GM12864 (cell line): ENCODE results near the gene TRABD2B.

Experiments used
- DNase-seq: peaks from one replicate; pipeline ENCODE4 v3.0.0-alpha.2; 2011; ENCODE audit warnings: low read depth
- H3K4me3 ChIP-seq: 2 replicates; pipeline ENCODE4 v1.5.1; 2011; ENCODE audit warnings: mild to moderate bottlenecking, low read depth, low read length, control low read depth
- TF ChIP-seq, protein P1 (sequence below): IDR thresholded peaks from 2 replicates; pipeline ENCODE4 v1.5.1; 2011; ENCODE audit warnings: low read depth, mild to moderate bottlenecking, moderate library complexity, low read length, control low read depth, inconsistent platforms; ENCODE audit errors: missing control alignments

Gene TRABD2B

GRCh38 chr1:47908258-47908657 lies 88.9 kb downstream of the TRABD2B start:
- H3K4me3 ChIP-seq = no peak overlapping the region
- TF ChIP-seq, protein P1, sequence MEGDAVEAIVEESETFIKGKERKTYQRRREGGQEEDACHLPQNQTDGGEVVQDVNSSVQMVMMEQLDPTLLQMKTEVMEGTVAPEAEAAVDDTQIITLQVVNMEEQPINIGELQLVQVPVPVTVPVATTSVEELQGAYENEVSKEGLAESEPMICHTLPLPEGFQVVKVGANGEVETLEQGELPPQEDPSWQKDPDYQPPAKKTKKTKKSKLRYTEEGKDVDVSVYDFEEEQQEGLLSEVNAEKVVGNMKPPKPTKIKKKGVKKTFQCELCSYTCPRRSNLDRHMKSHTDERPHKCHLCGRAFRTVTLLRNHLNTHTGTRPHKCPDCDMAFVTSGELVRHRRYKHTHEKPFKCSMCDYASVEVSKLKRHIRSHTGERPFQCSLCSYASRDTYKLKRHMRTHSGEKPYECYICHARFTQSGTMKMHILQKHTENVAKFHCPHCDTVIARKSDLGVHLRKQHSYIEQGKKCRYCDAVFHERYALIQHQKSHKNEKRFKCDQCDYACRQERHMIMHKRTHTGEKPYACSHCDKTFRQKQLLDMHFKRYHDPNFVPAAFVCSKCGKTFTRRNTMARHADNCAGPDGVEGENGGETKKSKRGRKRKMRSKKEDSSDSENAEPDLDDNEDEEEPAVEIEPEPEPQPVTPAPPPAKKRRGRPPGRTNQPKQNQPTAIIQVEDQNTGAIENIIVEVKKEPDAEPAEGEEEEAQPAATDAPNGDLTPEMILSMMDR = no peak
- DNase-seq = no peak

DNA sequence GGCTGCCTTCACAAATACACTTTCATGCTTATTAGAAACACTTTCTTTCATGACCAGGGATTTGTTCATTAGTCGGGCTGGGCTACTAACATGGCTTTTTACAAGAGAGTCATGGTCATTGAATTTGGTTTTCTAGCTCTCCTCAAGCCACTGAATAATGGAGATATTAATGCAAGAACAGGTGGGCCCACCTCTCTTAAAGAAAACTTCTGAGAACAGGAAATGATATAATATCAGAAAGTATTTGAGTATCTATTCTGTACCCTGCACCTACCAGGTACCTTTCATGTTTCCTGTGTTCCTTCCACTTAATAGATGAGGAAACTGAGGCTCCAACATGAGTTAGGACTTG lies 90.0 kb downstream of the TRABD2B start:
- DNase-seq = no peak
- no peak overlapping the region for H3K4me3 ChIP-seq
- TF ChIP-seq, protein P1 = no peak

- no peak for DNase-seq
- TF ChIP-seq, protein P1 = no peak
- H3K4me3 ChIP-seq = no peak overlapping the region
These were observed 90.5 kb downstream of the TRABD2B start for GRCh38 chr1:47906527-47907176.

DNA sequence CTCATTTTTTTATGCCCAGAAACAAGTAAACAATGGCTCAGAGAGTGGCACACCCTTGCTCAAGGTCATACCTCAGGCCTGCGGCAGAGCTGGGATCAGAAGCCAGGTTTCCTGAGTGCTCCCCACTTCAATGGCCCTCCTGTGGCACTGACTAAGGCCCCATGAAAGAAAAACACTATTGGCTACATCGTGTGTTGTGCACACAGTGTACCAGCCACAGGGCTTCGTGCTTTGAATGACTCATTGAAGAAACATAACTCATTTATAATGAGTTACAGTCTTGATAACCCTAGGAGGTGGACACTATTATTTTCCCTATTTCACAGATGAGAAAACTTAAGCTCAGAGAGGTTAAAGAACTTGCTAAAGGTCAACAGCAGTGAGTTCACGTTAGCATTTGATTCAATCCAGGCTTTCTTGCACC lies 91.2 kb downstream of the TRABD2B start:
- DNase-seq = no peak
- H3K4me3 ChIP-seq = no peak overlapping the region
- TF ChIP-seq, protein P1 = no peak

GRCh38 chr1:47903723-47904122 lies 93.5 kb downstream of the TRABD2B start:
- no peak for DNase-seq
- H3K4me3 ChIP-seq = no peak overlapping the region
- TF ChIP-seq, protein P1 = no peak

DNA sequence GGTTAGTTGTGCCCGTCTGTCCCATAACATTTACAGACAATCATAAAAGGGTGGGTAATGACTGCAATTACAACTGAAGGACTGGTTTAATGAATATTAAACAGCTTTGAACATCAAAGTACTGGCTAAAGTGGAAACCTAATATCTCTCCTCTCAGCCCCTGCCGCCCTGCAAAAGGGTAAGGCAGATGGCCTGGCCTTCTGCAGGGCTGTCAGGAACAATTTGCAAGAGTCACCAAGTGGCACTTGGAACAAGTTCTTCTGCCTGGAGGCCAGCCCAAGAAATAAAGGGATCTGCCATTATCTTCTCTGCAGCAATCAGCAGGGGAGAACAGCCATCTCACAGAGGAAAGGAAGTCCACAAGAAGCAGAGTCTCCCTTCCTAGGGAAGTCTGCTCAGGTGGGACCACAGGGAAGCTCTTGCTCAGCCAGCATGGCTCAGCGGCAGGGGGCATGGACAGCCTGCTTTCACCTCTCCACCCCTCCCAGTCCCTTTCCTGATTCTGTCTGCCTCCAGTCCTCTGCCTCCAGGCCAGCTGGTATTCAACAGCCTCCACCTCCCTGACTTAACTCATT lies 96.1 kb downstream of the TRABD2B start:
- TF ChIP-seq, protein P1 = no peak
- DNase-seq = no peak
- no peak overlapping the region for H3K4me3 ChIP-seq

- no peak overlapping the region for H3K4me3 ChIP-seq
- no peak for DNase-seq
- TF ChIP-seq, protein P1 = no peak
These were observed 98.9 kb downstream of the TRABD2B start for GRCh38 chr1:47898133-47898845.
